NB4 (cell line): ENCODE data around the gene PDLIM7.
A peak's percentile ranks its signal among the peaks of the same experiment; 100 is the strongest.

Experiments used
- DNase-seq: peaks from one replicate; pipeline ENCODE4 v3.0.0; 2010; ENCODE audit warnings: low read depth
- H3K4me3 ChIP-seq: one replicate; pipeline ENCODE4 v1.5.1; 2011; ENCODE audit warnings: mild to moderate bottlenecking, low read depth, low read length, moderate library complexity
- MYC ChIP-seq: IDR thresholded peaks from 2 replicates; pipeline ENCODE4 v1.6.1; 2011; ENCODE audit warnings: low read depth, low read length
- POLR2A ChIP-seq: IDR thresholded peaks from 2 replicates; pipeline ENCODE4 v1.6.1; 2011; ENCODE audit warnings: mild to moderate bottlenecking; ENCODE audit not compliant: insufficient read length; ENCODE audit errors: extremely low read depth
- TF ChIP-seq, protein P1 (sequence below): IDR thresholded peaks from one replicate; pipeline ENCODE4 v1.5.1; 2012; ENCODE audit warnings: low read depth, low read length
- TF ChIP-seq, protein P2 (sequence below): IDR thresholded peaks from 2 replicates; pipeline ENCODE4 v1.6.1; 2011; ENCODE audit warnings: low read depth, low read length

Gene PDLIM7

DNA sequence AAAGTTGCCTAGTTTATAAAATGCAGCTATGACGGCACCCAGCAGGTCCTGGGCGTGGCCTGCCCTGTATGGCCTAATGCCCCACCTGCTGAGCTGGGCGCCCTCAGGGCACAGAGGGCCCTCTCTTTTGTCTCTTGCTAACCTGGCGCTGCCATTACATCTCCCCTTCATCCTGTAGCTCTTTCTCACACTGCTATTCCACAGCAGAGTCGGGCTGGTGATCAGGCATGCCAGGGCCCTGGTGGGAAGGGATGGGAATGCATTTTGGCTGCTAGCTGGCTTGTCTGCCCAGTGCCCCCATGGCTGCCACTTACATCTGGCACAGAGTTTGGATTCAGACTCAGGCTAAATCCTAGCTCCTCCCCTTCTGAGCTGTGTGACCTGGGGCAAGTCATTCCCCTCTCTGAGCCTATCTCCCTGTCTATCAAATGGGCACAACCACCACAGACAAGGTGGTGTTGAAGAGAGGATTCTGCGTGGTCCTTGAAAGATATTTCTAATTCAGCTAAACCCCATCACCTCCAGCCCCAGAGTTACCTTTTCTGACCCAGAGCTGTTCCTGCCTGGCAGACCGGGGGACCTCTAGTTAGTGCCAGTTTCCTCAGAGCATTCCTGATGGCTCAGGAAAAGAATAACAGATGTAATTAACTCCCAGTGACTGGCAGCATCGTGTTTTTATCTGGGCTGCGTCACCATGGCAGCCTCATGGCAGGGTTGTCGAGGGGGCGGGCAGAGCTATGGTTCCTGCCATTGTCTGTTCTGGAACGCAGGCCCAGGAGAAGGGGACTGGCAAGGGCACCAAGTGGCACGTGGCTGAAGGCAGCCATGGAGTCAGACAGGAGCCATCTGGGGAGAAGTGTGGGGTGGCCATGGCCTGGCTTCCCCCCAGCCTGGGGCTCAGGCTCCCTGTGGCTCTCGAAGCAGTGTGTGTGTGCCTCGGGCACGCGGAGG is 44.4 kb downstream of the PDLIM7 start:
- TF ChIP-seq, protein P1, sequence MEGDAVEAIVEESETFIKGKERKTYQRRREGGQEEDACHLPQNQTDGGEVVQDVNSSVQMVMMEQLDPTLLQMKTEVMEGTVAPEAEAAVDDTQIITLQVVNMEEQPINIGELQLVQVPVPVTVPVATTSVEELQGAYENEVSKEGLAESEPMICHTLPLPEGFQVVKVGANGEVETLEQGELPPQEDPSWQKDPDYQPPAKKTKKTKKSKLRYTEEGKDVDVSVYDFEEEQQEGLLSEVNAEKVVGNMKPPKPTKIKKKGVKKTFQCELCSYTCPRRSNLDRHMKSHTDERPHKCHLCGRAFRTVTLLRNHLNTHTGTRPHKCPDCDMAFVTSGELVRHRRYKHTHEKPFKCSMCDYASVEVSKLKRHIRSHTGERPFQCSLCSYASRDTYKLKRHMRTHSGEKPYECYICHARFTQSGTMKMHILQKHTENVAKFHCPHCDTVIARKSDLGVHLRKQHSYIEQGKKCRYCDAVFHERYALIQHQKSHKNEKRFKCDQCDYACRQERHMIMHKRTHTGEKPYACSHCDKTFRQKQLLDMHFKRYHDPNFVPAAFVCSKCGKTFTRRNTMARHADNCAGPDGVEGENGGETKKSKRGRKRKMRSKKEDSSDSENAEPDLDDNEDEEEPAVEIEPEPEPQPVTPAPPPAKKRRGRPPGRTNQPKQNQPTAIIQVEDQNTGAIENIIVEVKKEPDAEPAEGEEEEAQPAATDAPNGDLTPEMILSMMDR, result no peak
- DNase-seq, result no peak
- no peak overlapping the region for H3K4me3 ChIP-seq

DNA sequence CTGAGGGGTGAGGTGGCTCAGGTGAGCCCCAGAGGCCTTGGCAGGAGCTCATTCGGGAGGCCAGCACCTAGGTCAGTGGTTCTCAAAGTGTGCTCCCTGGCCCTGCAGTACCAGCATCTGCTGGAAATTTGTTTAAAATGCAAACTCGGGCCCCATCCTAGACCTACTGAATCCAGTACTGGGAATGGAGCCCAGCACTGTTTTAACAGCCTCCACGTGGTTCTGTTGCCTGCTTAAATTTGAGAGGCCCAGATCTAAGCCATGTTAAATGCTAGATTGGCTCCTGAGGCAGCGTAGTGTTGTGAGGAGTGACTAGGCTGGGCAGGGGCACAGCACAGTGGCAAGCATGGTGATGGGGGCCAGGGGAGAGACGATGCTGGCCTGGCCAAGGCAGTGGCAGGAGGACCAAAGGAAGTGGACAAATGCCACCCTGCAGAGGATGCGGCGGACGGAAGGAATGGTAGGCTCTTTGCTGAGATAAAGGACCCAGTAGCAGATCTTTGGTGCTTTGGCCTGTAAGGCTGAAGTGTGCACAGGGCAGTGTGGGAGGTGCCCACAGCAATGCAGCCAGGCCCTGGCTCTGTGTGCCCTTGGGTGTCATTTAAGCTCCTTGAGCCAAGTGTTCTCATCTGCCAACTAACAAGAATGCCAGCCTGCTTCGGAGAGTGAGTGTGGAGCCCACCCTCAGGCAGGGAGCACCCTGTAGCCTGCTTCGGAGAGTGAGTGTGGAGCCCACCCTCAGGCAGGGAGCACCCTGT is 46.6 kb downstream of the PDLIM7 start:
- TF ChIP-seq, protein P1, result no peak
- TF ChIP-seq, protein P2, sequence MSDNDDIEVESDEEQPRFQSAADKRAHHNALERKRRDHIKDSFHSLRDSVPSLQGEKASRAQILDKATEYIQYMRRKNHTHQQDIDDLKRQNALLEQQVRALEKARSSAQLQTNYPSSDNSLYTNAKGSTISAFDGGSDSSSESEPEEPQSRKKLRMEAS, result no peak
- TF ChIP-seq POLR2A, result no peak
- no peak for TF ChIP-seq MYC
- H3K4me3 ChIP-seq, result no peak overlapping the region
- DNase-seq, result no peak

DNA sequence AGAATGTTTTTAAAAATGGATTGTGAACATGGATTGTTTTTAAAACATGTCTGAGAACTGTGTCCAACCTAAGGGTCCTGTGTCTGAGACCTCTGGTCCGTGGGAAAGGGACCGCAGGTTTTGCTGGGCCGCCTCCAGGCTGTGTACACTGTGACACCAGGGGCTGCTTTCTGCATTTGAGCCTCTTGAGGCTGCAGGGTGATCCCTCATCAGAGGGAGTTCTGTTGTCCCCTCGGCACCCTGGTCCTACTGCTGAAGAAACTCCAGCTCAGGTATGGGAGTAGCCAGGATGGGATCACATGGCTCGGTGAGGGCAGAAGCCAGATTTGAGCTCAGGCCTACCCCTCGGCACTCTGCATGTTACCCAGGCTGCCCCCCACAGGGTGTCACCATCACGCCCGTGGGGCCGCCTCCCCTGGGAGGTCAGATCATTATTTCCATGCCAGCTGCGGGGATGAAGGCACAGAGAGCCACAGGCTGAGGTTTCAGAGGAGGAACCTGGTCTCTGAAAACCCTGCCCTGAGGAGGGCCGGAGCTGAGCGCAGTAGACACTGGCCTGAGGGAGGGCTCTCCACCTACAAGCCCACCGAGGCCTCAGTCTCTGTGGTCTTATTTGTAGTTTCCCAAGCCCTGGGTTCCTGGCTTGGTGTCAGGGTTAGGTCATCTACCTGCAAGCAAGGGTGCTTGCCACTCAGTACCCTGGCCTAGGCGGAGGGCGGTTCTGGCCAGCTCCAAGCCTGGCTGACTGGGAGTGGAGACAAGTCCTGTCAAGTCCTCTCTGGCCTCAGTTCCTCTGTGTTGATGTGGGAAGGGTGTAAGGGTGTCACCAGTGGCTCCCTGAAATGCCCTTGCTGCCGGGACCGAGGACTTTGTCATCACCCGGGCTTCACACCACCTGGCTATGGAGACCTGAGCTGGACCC is 48.0 kb downstream of the PDLIM7 start:
- TF ChIP-seq, protein P1, result no peak
- no peak for TF ChIP-seq MYC
- no peak overlapping the region for H3K4me3 ChIP-seq
- DNase-seq, result no peak

DNA sequence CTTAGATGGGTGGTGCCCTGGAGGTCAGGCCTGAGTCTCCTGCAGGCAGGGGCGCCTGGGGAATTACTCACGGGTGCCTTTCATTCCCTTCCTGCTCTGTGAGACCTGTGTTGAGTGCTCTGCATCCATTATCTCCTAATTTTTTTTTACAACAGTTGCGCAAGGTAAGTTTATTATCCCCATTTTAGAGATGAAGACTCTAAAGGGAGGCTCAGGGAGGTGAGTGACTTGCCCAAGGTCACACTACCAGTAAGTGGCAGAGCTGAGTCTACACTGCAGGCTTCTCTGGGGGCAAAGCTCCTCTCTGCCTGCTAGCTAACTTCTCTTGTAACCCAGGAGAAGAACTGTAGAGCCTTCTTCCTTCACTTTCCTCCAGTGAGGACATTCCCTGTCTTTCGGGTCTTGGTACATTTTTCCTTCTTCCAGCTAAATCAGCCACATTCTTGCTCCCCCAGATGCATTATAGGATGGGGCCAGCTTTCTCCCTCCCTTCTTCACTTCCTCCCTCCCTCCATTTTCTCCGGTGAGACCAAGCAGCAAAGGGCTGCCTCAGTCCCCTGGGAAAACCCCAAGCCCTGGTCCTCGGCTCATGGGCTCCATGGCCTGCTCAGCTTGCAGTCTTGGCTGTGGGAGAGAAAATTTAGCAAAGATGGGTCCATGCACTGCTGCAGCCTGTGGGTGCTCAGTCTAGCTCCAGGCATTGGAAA is 49.0 kb downstream of the PDLIM7 start:
- TF ChIP-seq, protein P2, result no peak
- no peak for TF ChIP-seq POLR2A
- no peak for TF ChIP-seq MYC
- TF ChIP-seq, protein P1, result no peak
- H3K4me3 ChIP-seq, result peak overlapping the region; percentile 25
- DNase-seq, result peak; percentile 56

DNA sequence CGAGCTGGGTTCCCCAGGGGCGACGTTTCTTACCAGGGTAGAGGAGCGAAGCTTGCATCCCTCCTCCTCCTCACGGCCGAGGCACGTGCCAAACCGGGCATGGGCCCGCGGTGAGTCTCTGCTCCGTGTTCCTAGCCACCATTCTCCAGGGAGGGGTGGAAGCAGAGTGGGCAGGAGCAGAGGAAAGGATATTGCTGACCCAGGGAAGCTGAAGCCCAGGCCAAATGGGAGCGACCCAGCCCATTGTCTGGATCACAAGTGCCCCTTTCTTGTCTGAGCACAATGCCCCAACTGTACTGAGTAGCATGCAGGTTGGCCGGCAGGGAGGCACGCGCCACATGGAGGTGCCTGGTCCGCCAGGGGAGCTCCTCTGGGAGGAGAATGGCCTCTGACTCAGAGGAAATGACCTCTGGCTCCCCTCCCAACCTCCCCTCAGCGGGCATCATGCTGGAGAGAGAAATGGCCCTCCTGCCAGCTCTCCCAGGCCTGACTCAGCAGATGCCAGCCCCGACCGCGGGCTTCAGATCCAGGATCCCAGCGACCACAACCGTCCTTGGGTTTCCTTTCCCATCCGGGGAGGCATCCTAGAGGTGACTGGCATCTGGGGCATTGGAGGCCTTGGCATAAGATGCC is 49.7 kb downstream of the PDLIM7 start:
- TF ChIP-seq, protein P1, result no peak
- peak; percentile 66; the same call in 1 of the 2 replicates for TF ChIP-seq MYC
- DNase-seq, result peak; percentile 82

More for the DNA sequence above, 49.7 kb downstream of the PDLIM7 start:
- H3K4me3 ChIP-seq, result peak overlapping the region; percentile 55
